NCI-H2196 (cell line): Measurements from ENCODE around the gene GLDC.
A peak's percentile ranks its signal among the peaks of the same experiment; 100 is the strongest.
"Not testable (repeated sequence)": the region's sequence is repeated elsewhere in the genome, so short reads cannot be mapped to it uniquely, and the experiment has no call there.

Experiments
- DNase-seq: peaks from one replicate; lab custom pipeline; 2025; ENCODE audit not compliant: unreplicated experiment; lab: John Stamatoyannopoulos, UW

The GLDC gene

GRCh38 chr9:6622784-6623183 is 22.7 kb downstream of the GLDC start:
- not testable (repeated sequence) for DNase-seq

- DNase-seq, result no peak
These were observed 24.7 kb downstream of the GLDC start for GRCh38 chr9:6620796-6621195.

- DNase-seq, result no peak
These were observed 25.2 kb downstream of the GLDC start for GRCh38 chr9:6620353-6620752.

- DNase-seq, result no peak
These were observed 25.6 kb downstream of the GLDC start for GRCh38 chr9:6619909-6620308.

- no peak for DNase-seq
These were observed 28.5 kb downstream of the GLDC start for GRCh38 chr9:6616951-6617602.

- DNase-seq, result no peak
These were observed 31.0 kb downstream of the GLDC start for GRCh38 chr9:6614489-6614888.

GRCh38 chr9:6611865-6612264 is 33.7 kb downstream of the GLDC start:
- no peak for DNase-seq

- DNase-seq, result no peak
These were observed 35.5 kb downstream of the GLDC start for GRCh38 chr9:6610073-6610472.

- DNase-seq, result no peak
These were observed 36.0 kb downstream of the GLDC start for GRCh38 chr9:6609497-6610016.

- DNase-seq, result no peak
These were observed 40.3 kb downstream of the GLDC start for GRCh38 chr9:6605202-6605601.

GRCh38 chr9:6600426-6600825 is 45.1 kb downstream of the GLDC start:
- DNase-seq, result no peak

GRCh38 chr9:6600006-6600405 is 45.5 kb downstream of the GLDC start:
- no peak for DNase-seq

- DNase-seq, result no peak
These were observed 47.2 kb downstream of the GLDC start for GRCh38 chr9:6598249-6598725.

GRCh38 chr9:6592791-6593190 is 52.7 kb downstream of the GLDC start:
- no peak for DNase-seq

GRCh38 chr9:6592231-6592630 is 53.3 kb downstream of the GLDC start:
- DNase-seq, result no peak

GRCh38 chr9:6590772-6591384 is 54.7 kb downstream of the GLDC start:
- DNase-seq, result no peak

GRCh38 chr9:6590334-6590733 is 55.2 kb downstream of the GLDC start:
- no peak for DNase-seq

- peak; percentile 76 for DNase-seq
These were observed 60.5 kb downstream of the GLDC start for GRCh38 chr9:6584881-6585597.

GRCh38 chr9:6581253-6581652 is 64.3 kb downstream of the GLDC start:
- DNase-seq, result no peak

GRCh38 chr9:6579613-6580012 is 65.9 kb downstream of the GLDC start:
- DNase-seq, result no peak

GRCh38 chr9:6576987-6577386 is 68.5 kb downstream of the GLDC start:
- no peak for DNase-seq
